H1 (cell line): ENCODE measurements around the gene CTRL. TPM values are rescaled to one million over a fixed set of nuclear protein-coding genes. Genes with fewer than 3 reads are reported as not detected.

Experiments used
- CTBP2 ChIP-seq: IDR thresholded peaks from 2 replicates; pipeline ENCODE4 v1.7.0; 2011; ENCODE audit warnings: borderline replicate concordance, mild to moderate bottlenecking, moderate library complexity, mixed read lengths, low read length; ENCODE audit not compliant: insufficient read depth, insufficient read length
- KDM1A ChIP-seq: fragments of 200-600, 300-600 bp; sonication (generic); IDR thresholded peaks from 2 replicates; pipeline ENCODE4 v1.7.1; 2016; ENCODE audit warnings: mild to moderate bottlenecking, low read length, borderline replicate concordance
- RNF2 ChIP-seq: fragments of 200-900, 300-1000 bp; sonication (generic); IDR thresholded peaks from 2 replicates; pipeline ENCODE4 v1.7.1; 2016; ENCODE audit warnings: borderline replicate concordance, low read depth, mild to moderate bottlenecking, antibody characterized with exemption, low read length; ENCODE audit not compliant: poor library complexity, severe bottlenecking; ENCODE audit errors: missing control alignments
- polyA plus RNA-seq, 7 experiments: library from polyadenylated mRNA; depleted of rRNA in 3 of 7; stranded (reverse) in 5 of 7; unstranded in 2 of 7; fragments of >200 nt in 5 of 7; fragments of 200-250 nt in 2 of 7; gene quantifications; 1 replicate in 5 of 7; 2 replicates in 1 of 7; 4 replicates in 1 of 7; pipeline versions ENCODE4 v1.2.1 to v1.2.3, GENCODE V29; 2011 to 2013; ENCODE audit warnings: missing spikeins in 2 of 7, mixed read lengths in 2 of 7
- total RNA-seq: library from RNA; stranded (reverse); fragmentation: NEBNext Ultra II Directional; extraction: Animal tissue kit (Norgen Biotek cat#: 25700); gene quantifications from 2 replicates; pipeline ENCODE4 v1.2.1, GENCODE V29; 2021
- TF ChIP-seq, protein P1 (sequence below): fragments of 300-600 bp; sonication (generic); IDR thresholded peaks from 2 replicates; pipeline ENCODE4 v1.7.1; 2012; ENCODE audit warnings: low read length, moderate library complexity, mild to moderate bottlenecking, inconsistent platforms; ENCODE audit not compliant: insufficient replicate concordance
- TF ChIP-seq, protein P2 (sequence below): IDR thresholded peaks from 2 replicates; pipeline ENCODE4 v1.6.1; 2012; ENCODE audit warnings: low read length, inconsistent platforms

The CTRL gene
- total and polyA plus RNA-seq, 2 of the 8 experiments (the other 6 are each of a cell fraction or from before 2014, with no cell fraction given): 1.7 to 4.2 TPM

DNA sequence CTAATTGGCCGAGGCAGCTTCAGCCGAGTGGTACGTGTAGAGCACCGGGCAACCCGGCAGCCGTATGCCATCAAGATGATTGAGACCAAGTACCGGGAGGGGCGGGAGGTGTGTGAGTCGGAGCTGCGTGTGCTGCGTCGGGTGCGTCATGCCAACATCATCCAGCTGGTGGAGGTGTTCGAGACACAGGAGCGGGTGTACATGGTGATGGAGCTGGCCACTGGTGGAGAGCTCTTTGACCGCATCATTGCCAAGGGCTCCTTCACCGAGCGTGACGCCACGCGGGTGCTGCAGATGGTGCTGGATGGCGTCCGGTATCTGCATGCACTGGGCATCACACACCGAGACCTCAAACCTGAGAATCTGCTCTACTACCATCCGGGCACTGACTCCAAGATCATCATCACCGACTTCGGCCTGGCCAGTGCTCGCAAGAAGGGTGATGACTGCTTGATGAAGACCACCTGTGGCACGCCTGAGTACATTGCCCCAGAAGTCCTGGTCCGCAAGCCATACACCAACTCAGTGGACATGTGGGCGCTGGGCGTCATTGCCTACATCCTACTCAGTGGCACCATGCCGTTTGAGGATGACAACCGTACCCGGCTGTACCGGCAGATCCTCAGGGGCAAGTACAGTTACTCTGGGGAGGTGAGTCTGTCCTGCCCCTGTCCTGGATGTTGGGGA lies 22.5 kb downstream of the CTRL start (continued):
- TF ChIP-seq, protein P1, sequence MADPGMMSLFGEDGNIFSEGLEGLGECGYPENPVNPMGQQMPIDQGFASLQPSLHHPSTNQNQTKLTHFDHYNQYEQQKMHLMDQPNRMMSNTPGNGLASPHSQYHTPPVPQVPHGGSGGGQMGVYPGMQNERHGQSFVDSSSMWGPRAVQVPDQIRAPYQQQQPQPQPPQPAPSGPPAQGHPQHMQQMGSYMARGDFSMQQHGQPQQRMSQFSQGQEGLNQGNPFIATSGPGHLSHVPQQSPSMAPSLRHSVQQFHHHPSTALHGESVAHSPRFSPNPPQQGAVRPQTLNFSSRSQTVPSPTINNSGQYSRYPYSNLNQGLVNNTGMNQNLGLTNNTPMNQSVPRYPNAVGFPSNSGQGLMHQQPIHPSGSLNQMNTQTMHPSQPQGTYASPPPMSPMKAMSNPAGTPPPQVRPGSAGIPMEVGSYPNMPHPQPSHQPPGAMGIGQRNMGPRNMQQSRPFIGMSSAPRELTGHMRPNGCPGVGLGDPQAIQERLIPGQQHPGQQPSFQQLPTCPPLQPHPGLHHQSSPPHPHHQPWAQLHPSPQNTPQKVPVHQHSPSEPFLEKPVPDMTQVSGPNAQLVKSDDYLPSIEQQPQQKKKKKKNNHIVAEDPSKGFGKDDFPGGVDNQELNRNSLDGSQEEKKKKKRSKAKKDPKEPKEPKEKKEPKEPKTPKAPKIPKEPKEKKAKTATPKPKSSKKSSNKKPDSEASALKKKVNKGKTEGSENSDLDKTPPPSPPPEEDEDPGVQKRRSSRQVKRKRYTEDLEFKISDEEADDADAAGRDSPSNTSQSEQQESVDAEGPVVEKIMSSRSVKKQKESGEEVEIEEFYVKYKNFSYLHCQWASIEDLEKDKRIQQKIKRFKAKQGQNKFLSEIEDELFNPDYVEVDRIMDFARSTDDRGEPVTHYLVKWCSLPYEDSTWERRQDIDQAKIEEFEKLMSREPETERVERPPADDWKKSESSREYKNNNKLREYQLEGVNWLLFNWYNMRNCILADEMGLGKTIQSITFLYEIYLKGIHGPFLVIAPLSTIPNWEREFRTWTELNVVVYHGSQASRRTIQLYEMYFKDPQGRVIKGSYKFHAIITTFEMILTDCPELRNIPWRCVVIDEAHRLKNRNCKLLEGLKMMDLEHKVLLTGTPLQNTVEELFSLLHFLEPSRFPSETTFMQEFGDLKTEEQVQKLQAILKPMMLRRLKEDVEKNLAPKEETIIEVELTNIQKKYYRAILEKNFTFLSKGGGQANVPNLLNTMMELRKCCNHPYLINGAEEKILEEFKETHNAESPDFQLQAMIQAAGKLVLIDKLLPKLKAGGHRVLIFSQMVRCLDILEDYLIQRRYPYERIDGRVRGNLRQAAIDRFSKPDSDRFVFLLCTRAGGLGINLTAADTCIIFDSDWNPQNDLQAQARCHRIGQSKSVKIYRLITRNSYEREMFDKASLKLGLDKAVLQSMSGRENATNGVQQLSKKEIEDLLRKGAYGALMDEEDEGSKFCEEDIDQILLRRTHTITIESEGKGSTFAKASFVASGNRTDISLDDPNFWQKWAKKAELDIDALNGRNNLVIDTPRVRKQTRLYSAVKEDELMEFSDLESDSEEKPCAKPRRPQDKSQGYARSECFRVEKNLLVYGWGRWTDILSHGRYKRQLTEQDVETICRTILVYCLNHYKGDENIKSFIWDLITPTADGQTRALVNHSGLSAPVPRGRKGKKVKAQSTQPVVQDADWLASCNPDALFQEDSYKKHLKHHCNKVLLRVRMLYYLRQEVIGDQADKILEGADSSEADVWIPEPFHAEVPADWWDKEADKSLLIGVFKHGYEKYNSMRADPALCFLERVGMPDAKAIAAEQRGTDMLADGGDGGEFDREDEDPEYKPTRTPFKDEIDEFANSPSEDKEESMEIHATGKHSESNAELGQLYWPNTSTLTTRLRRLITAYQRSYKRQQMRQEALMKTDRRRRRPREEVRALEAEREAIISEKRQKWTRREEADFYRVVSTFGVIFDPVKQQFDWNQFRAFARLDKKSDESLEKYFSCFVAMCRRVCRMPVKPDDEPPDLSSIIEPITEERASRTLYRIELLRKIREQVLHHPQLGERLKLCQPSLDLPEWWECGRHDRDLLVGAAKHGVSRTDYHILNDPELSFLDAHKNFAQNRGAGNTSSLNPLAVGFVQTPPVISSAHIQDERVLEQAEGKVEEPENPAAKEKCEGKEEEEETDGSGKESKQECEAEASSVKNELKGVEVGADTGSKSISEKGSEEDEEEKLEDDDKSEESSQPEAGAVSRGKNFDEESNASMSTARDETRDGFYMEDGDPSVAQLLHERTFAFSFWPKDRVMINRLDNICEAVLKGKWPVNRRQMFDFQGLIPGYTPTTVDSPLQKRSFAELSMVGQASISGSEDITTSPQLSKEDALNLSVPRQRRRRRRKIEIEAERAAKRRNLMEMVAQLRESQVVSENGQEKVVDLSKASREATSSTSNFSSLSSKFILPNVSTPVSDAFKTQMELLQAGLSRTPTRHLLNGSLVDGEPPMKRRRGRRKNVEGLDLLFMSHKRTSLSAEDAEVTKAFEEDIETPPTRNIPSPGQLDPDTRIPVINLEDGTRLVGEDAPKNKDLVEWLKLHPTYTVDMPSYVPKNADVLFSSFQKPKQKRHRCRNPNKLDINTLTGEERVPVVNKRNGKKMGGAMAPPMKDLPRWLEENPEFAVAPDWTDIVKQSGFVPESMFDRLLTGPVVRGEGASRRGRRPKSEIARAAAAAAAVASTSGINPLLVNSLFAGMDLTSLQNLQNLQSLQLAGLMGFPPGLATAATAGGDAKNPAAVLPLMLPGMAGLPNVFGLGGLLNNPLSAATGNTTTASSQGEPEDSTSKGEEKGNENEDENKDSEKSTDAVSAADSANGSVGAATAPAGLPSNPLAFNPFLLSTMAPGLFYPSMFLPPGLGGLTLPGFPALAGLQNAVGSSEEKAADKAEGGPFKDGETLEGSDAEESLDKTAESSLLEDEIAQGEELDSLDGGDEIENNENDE: no peak
- TF ChIP-seq, protein P2, sequence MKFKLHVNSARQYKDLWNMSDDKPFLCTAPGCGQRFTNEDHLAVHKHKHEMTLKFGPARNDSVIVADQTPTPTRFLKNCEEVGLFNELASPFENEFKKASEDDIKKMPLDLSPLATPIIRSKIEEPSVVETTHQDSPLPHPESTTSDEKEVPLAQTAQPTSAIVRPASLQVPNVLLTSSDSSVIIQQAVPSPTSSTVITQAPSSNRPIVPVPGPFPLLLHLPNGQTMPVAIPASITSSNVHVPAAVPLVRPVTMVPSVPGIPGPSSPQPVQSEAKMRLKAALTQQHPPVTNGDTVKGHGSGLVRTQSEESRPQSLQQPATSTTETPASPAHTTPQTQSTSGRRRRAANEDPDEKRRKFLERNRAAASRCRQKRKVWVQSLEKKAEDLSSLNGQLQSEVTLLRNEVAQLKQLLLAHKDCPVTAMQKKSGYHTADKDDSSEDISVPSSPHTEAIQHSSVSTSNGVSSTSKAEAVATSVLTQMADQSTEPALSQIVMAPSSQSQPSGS: no peak
- no peak for TF ChIP-seq CTBP2
- no peak for TF ChIP-seq KDM1A
- no peak for TF ChIP-seq RNF2
